SK-N-SH treated with all-trans-retinoic acid at 6 μM for 48 hours (cell line): ENCODE measurements around the gene ZFP62.

Experiments
- ARNTL ChIP-seq: fragments of 450-650 bp; formaldehyde crosslinking; IDR thresholded peaks from 2 replicates; pipeline ENCODE4 v1.5.0; 2020; ENCODE audit warnings: low read depth, mild to moderate bottlenecking, moderate library complexity, borderline replicate concordance
- ESRRG ChIP-seq: fragments of 250-450 bp; sonication (Bioruptor Pico); IDR thresholded peaks from 2 replicates; pipeline ENCODE4 v1.6.1; 2021; ENCODE audit warnings: mild to moderate bottlenecking
- ISL1 ChIP-seq: fragments of 250-450 bp; sonication (Bioruptor Pico); IDR thresholded peaks from 2 replicates; pipeline ENCODE4 v2.1.2; 2022; ENCODE audit warnings: mild to moderate bottlenecking, moderate library complexity
- PATZ1 ChIP-seq: fragments of 250-450 bp; sonication (Bioruptor Pico); IDR thresholded peaks from 2 replicates; pipeline ENCODE4 v1.8.0; 2020; ENCODE audit warnings: mild to moderate bottlenecking, moderate library complexity, borderline replicate concordance
- RARB ChIP-seq: fragments of 250-450 bp; sonication (Bioruptor Pico); IDR thresholded peaks from 2 replicates; pipeline ENCODE4 v1.8.0; 2021; ENCODE audit warnings: mild to moderate bottlenecking, moderate library complexity
- ZFP3 ChIP-seq: fragments of 250-450 bp; sonication (Bioruptor Pico); IDR thresholded peaks from 2 replicates; pipeline ENCODE4 v1.5.0; 2020; ENCODE audit warnings: mild to moderate bottlenecking, moderate library complexity
- ZFP30 ChIP-seq: fragments of 450-650 bp; formaldehyde crosslinking; IDR thresholded peaks from 2 replicates; pipeline ENCODE4 v1.5.0; 2022; ENCODE audit warnings: mild to moderate bottlenecking, moderate library complexity
- ZNF70 ChIP-seq: fragments of 450-650 bp; formaldehyde crosslinking; IDR thresholded peaks from 2 replicates; pipeline ENCODE4 v1.5.0; 2020; ENCODE audit warnings: mild to moderate bottlenecking, moderate library complexity
- TF ChIP-seq, protein P1 (sequence below): fragments of 250-450 bp; sonication (Bioruptor Pico); IDR thresholded peaks from 2 replicates; pipeline ENCODE4 v1.5.1; 2021; ENCODE audit warnings: mild to moderate bottlenecking, moderate library complexity
- TF ChIP-seq, protein P2 (sequence below): fragments of 250-450 bp; sonication (Bioruptor Pico); IDR thresholded peaks from 2 replicates; pipeline ENCODE4 v1.5.1; 2020; ENCODE audit warnings: low read depth, mild to moderate bottlenecking, moderate library complexity
- TF ChIP-seq, protein P3 (sequence below): fragments of 250-450 bp; sonication (Bioruptor Pico); IDR thresholded peaks from 2 replicates; pipeline ENCODE4 v1.5.0; 2020; ENCODE audit warnings: mild to moderate bottlenecking, moderate library complexity
- TF ChIP-seq, protein P4 (sequence below): fragments of 250-450 bp; sonication (Bioruptor Pico); IDR thresholded peaks from 2 replicates; pipeline ENCODE4 v1.8.0; 2021; ENCODE audit warnings: low read depth, mild to moderate bottlenecking, moderate library complexity, borderline replicate concordance

DNA sequence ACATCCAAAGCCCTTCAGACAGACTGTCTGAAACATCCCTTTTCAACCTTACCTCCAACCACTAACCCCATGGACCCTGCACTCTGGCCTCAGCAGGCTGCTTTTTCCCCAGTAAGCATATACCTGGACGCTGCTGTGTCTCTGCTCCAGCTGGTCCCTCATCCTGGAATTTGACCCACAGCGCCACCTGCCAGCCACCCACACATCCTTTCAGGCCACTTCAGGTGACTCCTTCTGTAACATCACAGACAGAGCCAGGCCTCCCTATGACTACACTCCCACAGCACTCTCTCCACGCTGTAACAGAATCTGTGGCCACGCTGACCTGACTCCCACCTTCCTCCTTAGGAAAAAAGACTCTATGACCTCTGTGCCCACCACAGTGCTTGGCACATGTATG lies 61.9 kb downstream of the ZFP62 start:
- TF ChIP-seq RARB (no peak), ZFP3 (no peak), ESRRG (no peak), ZFP30 (no peak), ISL1 (CRISPR knock-in tag) (no peak), ARNTL (CRISPR knock-in tag) (no peak), PATZ1 (CRISPR knock-in tag) (no peak), ZNF70 (CRISPR knock-in tag) (no peak)
- TF ChIP-seq, protein P1, sequence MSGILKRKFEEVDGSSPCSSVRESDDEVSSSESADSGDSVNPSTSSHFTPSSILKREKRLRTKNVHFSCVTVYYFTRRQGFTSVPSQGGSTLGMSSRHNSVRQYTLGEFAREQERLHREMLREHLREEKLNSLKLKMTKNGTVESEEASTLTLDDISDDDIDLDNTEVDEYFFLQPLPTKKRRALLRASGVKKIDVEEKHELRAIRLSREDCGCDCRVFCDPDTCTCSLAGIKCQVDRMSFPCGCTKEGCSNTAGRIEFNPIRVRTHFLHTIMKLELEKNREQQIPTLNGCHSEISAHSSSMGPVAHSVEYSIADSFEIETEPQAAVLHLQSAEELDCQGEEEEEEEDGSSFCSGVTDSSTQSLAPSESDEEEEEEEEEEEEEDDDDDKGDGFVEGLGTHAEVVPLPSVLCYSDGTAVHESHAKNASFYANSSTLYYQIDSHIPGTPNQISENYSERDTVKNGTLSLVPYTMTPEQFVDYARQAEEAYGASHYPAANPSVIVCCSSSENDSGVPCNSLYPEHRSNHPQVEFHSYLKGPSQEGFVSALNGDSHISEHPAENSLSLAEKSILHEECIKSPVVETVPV (CRISPR knock-in tag) = no peak
- TF ChIP-seq, protein P2, sequence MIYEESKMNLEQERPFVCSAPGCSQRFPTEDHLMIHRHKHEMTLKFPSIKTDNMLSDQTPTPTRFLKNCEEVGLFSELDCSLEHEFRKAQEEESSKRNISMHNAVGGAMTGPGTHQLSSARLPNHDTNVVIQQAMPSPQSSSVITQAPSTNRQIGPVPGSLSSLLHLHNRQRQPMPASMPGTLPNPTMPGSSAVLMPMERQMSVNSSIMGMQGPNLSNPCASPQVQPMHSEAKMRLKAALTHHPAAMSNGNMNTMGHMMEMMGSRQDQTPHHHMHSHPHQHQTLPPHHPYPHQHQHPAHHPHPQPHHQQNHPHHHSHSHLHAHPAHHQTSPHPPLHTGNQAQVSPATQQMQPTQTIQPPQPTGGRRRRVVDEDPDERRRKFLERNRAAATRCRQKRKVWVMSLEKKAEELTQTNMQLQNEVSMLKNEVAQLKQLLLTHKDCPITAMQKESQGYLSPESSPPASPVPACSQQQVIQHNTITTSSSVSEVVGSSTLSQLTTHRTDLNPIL = no peak
- TF ChIP-seq, protein P3, sequence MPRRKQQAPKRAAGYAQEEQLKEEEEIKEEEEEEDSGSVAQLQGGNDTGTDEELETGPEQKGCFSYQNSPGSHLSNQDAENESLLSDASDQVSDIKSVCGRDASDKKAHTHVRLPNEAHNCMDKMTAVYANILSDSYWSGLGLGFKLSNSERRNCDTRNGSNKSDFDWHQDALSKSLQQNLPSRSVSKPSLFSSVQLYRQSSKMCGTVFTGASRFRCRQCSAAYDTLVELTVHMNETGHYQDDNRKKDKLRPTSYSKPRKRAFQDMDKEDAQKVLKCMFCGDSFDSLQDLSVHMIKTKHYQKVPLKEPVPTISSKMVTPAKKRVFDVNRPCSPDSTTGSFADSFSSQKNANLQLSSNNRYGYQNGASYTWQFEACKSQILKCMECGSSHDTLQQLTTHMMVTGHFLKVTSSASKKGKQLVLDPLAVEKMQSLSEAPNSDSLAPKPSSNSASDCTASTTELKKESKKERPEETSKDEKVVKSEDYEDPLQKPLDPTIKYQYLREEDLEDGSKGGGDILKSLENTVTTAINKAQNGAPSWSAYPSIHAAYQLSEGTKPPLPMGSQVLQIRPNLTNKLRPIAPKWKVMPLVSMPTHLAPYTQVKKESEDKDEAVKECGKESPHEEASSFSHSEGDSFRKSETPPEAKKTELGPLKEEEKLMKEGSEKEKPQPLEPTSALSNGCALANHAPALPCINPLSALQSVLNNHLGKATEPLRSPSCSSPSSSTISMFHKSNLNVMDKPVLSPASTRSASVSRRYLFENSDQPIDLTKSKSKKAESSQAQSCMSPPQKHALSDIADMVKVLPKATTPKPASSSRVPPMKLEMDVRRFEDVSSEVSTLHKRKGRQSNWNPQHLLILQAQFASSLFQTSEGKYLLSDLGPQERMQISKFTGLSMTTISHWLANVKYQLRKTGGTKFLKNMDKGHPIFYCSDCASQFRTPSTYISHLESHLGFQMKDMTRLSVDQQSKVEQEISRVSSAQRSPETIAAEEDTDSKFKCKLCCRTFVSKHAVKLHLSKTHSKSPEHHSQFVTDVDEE (CRISPR knock-in tag) = no peak
- TF ChIP-seq, protein P4, sequence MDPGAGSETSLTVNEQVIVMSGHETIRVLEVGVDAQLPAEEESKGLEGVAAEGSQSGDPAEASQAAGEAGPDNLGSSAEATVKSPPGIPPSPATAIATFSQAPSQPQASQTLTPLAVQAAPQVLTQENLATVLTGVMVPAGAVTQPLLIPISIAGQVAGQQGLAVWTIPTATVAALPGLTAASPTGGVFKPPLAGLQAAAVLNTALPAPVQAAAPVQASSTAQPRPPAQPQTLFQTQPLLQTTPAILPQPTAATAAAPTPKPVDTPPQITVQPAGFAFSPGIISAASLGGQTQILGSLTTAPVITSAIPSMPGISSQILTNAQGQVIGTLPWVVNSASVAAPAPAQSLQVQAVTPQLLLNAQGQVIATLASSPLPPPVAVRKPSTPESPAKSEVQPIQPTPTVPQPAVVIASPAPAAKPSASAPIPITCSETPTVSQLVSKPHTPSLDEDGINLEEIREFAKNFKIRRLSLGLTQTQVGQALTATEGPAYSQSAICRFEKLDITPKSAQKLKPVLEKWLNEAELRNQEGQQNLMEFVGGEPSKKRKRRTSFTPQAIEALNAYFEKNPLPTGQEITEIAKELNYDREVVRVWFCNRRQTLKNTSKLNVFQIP (CRISPR knock-in tag) = no peak
